Esophagus muscularis mucosa (tissue), 4 donors: ENCODE measurements around the gene N4BP3. TPM values are rescaled to one million over a fixed set of nuclear protein-coding genes. Genes with fewer than 3 reads are reported as not detected.
A peak's percentile ranks its signal among the peaks of the same experiment; 100 is the strongest.

ENCODE experiments used
- DNase-seq: peaks from one replicate; pipeline ENCODE4 v3.0.0-alpha.2; 2017; ENCODE audit errors: extremely low spot score
- H3K27ac ChIP-seq, 4 donors: fragments of 200-600 bp; sonication (generic); replicated peaks in 1 of 4; 1 replicate in 3 of 4; 2 replicates in 1 of 4; pipeline ENCODE4 v1.5.1; 2016 to 2019; ENCODE audit warnings: mild to moderate bottlenecking in 1 of 4
- H3K27me3 ChIP-seq, 4 donors: fragments of 200-600 bp; sonication (generic); one replicate each; pipeline versions ENCODE4 v1.5.1 to v1.6.0; 2016 to 2019
- H3K36me3 ChIP-seq, 4 donors: fragments of 200-600 bp; sonication (generic); one replicate each; pipeline ENCODE4 v1.5.1; 2016 to 2019
- H3K4me1 ChIP-seq, 4 donors: fragments of 200-600 bp; sonication (generic); one replicate each; pipeline ENCODE4 v1.5.1; 2016 to 2019
- H3K4me3 ChIP-seq, 4 donors: fragments of 200-600 bp; sonication (generic); 1 replicate in 2 of 4; 2 replicates in 2 of 4; pipeline ENCODE4 v1.5.1; 2016 to 2019; ENCODE audit warnings: mild to moderate bottlenecking in 4 of 4, moderate library complexity in 1 of 4
- H3K9me3 ChIP-seq, 4 donors: fragments of 200-600 bp; sonication (generic); 1 replicate in 3 of 4; 2 replicates in 1 of 4; pipeline ENCODE4 v1.5.1; 2016 to 2019
- CTCF ChIP-seq, 3 experiments: fragments of 200-600 bp in 2 of 3; fragments of 450-650 bp in 1 of 3; sonication (generic) in 2 of 3; IDR thresholded peaks; one replicate each; pipeline ENCODE4 v1.5.1; 2017 to 2019; ENCODE audit warnings: antibody characterized with exemption in 3 of 3, mild to moderate bottlenecking in 2 of 3, moderate library complexity in 1 of 3
- EP300 ChIP-seq: sonication (generic); formaldehyde crosslinking; IDR thresholded peaks from one replicate; pipeline ENCODE4 v1.6.1; 2017; ENCODE audit warnings: antibody characterized with exemption
- POLR2A ChIP-seq: fragments of 450-650 bp; IDR thresholded peaks from one replicate; pipeline ENCODE4 v1.6.1; 2017; ENCODE audit warnings: antibody characterized with exemption, moderate library complexity, mild to moderate bottlenecking, low read depth
- POLR2AphosphoS5 ChIP-seq, 2 donors: sonication (generic); formaldehyde crosslinking; IDR thresholded peaks; one replicate each; pipeline ENCODE4 v1.6.1; 2017; ENCODE audit warnings: antibody characterized with exemption in 2 of 2
- WGBS: methylation state at CpG from one replicate; pipeline ENCODE4 v1.1.5; 2018; 5-methylcytosine and 5-hydroxymethylcytosine counted together
- intact Hi-C: fragments of 100-400 bp; cut with DNase I; formaldehyde crosslinking; loops from one replicate; pipeline ENCODE4 v1.15.1; 2023
- total RNA-seq, 4 donors: library from RNA; depleted of rRNA; stranded (reverse); fragments of >200 nt; gene quantifications; one replicate each; pipeline versions ENCODE4 v1.1.0 to v1.2.1, GENCODE V29; 2016

Gene N4BP3
- total RNA-seq, 4 donors from 2014 or later = 1.7 to 4.3 (median 2.2) TPM

GRCh38 chr5:178145965-178146820, 32.9 kb downstream of the N4BP3 start:
- Histone ChIP-seq H3K27me3 (no peaks in the 10 kb centered on the region), H3K4me3 (no peak overlapping the region), H3K4me1 (peaks cover 0 to 25% (median 21%) of the 10 kb centered on the region in 4 donors), H3K36me3 (peaks cover 64 to 99% (median 97%) of the 10 kb centered on the region in 4 donors), H3K27ac (no peak overlapping the region), H3K9me3 (no peaks in the 10 kb centered on the region)
- no peak for DNase-seq
- 78% methylated on average over 8 of the region's 14 CpGs for WGBS
- no peak for TF ChIP-seq POLR2AphosphoS5 (IDR thresholded peaks at IDR 0.05)
- TF ChIP-seq CTCF (IDR thresholded peaks at IDR 0.05) = peak; percentile 47 to 69 (median 61)
- TF ChIP-seq POLR2A = no peak
- TF ChIP-seq EP300 = no peak
- intact Hi-C loops = no loop called here

- WGBS = 84% methylated on average over 12 of the region's 15 CpGs
- DNase-seq = no peak
- no peaks in the 10 kb centered on the region for H3K27me3 ChIP-seq
- no peak overlapping the region for H3K27ac ChIP-seq
- no peaks in the 10 kb centered on the region for H3K9me3 ChIP-seq
- TF ChIP-seq POLR2A (no peak), EP300 (no peak), POLR2AphosphoS5 (IDR thresholded peaks at IDR 0.05) (no peak), CTCF (IDR thresholded peaks at IDR 0.05) (no peak)
- intact Hi-C loops = no loop called here
- peaks cover 64 to 93% (median 89%) of the 10 kb centered on the region in 4 donors for H3K36me3 ChIP-seq
- peaks cover 8 to 37% (median 31%) of the 10 kb centered on the region in 4 donors for H3K4me1 ChIP-seq
- H3K4me3 ChIP-seq = no peak overlapping the region
Measured at GRCh38 chr5:178147406-178147805, 34.1 kb downstream of the N4BP3 start.

- H3K27ac ChIP-seq = no peak overlapping the region
- DNase-seq = no peak
- peaks cover 16 to 33% (median 28%) of the 10 kb centered on the region in 4 donors for H3K4me1 ChIP-seq
- no peaks in the 10 kb centered on the region for H3K27me3 ChIP-seq
- no peak for TF ChIP-seq POLR2A
- TF ChIP-seq POLR2AphosphoS5 (IDR thresholded peaks at IDR 0.05) = no peak
- TF ChIP-seq CTCF (IDR thresholded peaks at IDR 0.05) = no peak
- no peak for TF ChIP-seq EP300
- H3K9me3 ChIP-seq = no peaks in the 10 kb centered on the region
- peaks cover 50 to 74% (median 69%) of the 10 kb centered on the region in 4 donors for H3K36me3 ChIP-seq
- 75% methylated on average over 6 of the region's 11 CpGs for WGBS
- intact Hi-C loops = no loop called here
- no peak overlapping the region for H3K4me3 ChIP-seq
Measured at GRCh38 chr5:178149199-178149932, 36.0 kb downstream of the N4BP3 start.

GRCh38 chr5:178150977-178151734, 37.8 kb downstream of the N4BP3 start:
- TF ChIP-seq POLR2A (no peak), POLR2AphosphoS5 (IDR thresholded peaks at IDR 0.05) (no peak), EP300 (no peak), CTCF (IDR thresholded peaks at IDR 0.05) (no peak)
- H3K4me1 ChIP-seq = peaks cover 16 to 35% (median 30%) of the 10 kb centered on the region in 4 donors
- H3K36me3 ChIP-seq = peaks cover 44 to 57% (median 52%) of the 10 kb centered on the region in 4 donors
- H3K4me3 ChIP-seq = no peak overlapping the region
- H3K27ac ChIP-seq = peak overlapping the region in 2 of 4 donors; percentile 10 to 40
- intact Hi-C loops = loop anchor here (5.0 to 10.0 kb wide), 2 partner anchors 51 to 546 kb away; partner anchors contain the start of genes B4GALT7 and HNRNPAB
- H3K9me3 ChIP-seq = no peaks in the 10 kb centered on the region
- no peaks in the 10 kb centered on the region for H3K27me3 ChIP-seq
- no peak for DNase-seq
- 65% methylated on average over 11 of the region's 11 CpGs for WGBS
